ENCODE results near the gene EMID1.

DNA sequence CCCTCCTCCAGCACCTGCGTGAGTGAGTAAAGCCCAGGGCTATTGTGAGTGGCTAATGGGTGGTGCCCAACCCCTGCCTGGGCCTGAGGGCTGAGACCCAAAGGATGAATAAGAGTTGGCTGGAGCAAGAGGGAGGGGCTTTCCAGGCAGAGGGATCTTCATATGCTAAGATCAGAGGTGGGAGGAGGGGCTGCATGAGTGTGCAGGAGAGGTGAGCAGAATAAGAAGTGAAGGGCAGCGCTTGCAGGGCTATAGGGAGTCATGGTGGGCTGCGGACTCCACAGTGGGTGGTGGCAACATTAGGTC, 3.9 kb downstream of the EMID1 start:
- TF ChIP-seq, protein P1, sequence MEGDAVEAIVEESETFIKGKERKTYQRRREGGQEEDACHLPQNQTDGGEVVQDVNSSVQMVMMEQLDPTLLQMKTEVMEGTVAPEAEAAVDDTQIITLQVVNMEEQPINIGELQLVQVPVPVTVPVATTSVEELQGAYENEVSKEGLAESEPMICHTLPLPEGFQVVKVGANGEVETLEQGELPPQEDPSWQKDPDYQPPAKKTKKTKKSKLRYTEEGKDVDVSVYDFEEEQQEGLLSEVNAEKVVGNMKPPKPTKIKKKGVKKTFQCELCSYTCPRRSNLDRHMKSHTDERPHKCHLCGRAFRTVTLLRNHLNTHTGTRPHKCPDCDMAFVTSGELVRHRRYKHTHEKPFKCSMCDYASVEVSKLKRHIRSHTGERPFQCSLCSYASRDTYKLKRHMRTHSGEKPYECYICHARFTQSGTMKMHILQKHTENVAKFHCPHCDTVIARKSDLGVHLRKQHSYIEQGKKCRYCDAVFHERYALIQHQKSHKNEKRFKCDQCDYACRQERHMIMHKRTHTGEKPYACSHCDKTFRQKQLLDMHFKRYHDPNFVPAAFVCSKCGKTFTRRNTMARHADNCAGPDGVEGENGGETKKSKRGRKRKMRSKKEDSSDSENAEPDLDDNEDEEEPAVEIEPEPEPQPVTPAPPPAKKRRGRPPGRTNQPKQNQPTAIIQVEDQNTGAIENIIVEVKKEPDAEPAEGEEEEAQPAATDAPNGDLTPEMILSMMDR (IDR thresholded peaks at IDR 0.05) = no peak
- no peak for TF ChIP-seq POLR2A (IDR thresholded peaks at IDR 0.05)

Measured in testis (tissue), 2 donors.